Tibial nerve (tissue), 4 donors: Measurements from ENCODE around the gene ABHD8.

Experiments used
- EP300 ChIP-seq, 2 donors: sonication (generic); formaldehyde crosslinking; IDR thresholded peaks; one replicate each; pipeline ENCODE4 v1.6.1; 2017; ENCODE audit warnings: antibody characterized with exemption in 2 of 2, mild to moderate bottlenecking in 1 of 2
- POLR2A ChIP-seq, 2 donors: fragments of 450-650 bp; IDR thresholded peaks; one replicate each; pipeline ENCODE4 v1.6.1; 2017; ENCODE audit warnings: antibody characterized with exemption in 2 of 2, mild to moderate bottlenecking in 2 of 2, moderate library complexity in 2 of 2
- TF ChIP-seq, protein P1 (sequence below), 5 experiments: fragments of 200-600 bp in 3 of 5; fragments of 450-650 bp in 2 of 5; sonication (generic) in 3 of 5; IDR thresholded peaks; one replicate each; pipeline ENCODE4 v1.5.1; 2016 to 2019; ENCODE audit warnings: antibody characterized with exemption in 5 of 5, mild to moderate bottlenecking in 3 of 5, moderate library complexity in 2 of 5

DNA sequence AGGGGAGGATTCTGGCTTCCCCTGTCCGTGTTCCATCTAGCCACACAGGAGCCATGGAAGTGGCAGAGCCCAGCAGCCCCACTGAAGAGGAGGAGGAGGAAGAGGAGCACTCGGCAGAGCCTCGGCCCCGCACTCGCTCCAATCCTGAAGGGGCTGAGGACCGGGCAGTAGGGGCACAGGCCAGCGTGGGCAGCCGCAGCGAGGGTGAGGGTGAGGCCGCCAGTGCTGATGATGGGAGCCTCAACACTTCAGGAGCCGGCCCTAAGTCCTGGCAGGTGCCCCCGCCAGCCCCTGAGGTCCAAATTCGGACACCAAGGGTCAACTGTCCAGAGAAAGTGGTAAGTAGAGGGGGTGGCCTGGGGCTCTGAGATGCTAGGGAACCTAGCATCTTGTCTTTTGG is 34.5 kb downstream of the ABHD8 start:
- TF ChIP-seq POLR2A (IDR thresholded peaks at IDR 0.05) (no peak), EP300 (IDR thresholded peaks at IDR 0.05) (no peak)
- TF ChIP-seq, protein P1, sequence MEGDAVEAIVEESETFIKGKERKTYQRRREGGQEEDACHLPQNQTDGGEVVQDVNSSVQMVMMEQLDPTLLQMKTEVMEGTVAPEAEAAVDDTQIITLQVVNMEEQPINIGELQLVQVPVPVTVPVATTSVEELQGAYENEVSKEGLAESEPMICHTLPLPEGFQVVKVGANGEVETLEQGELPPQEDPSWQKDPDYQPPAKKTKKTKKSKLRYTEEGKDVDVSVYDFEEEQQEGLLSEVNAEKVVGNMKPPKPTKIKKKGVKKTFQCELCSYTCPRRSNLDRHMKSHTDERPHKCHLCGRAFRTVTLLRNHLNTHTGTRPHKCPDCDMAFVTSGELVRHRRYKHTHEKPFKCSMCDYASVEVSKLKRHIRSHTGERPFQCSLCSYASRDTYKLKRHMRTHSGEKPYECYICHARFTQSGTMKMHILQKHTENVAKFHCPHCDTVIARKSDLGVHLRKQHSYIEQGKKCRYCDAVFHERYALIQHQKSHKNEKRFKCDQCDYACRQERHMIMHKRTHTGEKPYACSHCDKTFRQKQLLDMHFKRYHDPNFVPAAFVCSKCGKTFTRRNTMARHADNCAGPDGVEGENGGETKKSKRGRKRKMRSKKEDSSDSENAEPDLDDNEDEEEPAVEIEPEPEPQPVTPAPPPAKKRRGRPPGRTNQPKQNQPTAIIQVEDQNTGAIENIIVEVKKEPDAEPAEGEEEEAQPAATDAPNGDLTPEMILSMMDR (IDR thresholded peaks at IDR 0.05) = no peak
